DND-41 (cell line): Measurements from ENCODE around the gene SLC26A6.

Experiments
- CTCF ChIP-seq: IDR thresholded peaks from 2 replicates; pipeline ENCODE4 v1.5.1; 2012; ENCODE audit warnings: borderline replicate concordance, low read length, moderate library complexity, mild to moderate bottlenecking; ENCODE audit not compliant: poor library complexity, severe bottlenecking; ENCODE audit errors: extremely low read depth
- EZH2 ChIP-seq: IDR thresholded peaks from 3 replicates; pipeline ENCODE4 v1.6.1; 2012; ENCODE audit warnings: borderline replicate concordance, low read depth, mild to moderate bottlenecking, moderate library complexity, low read length, inconsistent platforms; ENCODE audit not compliant: severe bottlenecking

DNA sequence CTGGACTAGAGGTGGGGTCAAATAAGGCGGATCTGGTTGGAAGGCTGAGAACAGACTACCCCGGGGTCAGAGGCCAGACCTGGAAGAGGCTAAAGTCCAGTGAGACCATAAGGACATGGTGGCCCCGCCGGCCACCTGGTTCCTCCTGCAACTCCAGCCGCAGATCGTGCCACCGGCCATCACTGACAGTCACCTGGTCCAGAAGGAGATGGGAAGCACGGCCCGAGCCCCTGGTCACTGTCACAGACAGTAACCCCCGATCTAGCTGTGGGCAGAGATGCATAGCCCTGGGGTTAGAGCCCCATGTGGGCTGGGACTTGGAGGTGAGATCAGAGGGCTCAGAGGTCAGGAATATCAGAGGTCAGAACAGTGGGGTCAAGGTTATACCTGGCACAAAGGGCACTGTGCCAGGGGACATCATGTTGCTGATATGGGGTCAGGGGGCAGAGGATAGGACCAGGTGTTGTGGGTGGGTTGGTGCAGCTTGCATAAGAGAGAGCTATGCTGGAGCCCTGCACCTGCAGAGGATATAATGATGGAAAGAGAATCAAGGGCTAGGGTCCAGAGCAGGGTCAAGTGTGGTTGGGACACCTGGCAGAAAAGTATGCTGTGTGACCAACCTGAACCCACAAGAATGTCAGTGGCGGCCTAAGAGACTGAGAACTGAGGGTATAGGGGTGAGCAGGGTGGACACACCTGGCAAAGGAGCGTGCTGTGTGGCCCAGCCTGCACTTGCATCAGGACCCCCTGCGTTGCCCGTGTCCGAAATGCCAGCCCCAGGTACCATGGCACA is 17.9 kb upstream of the SLC26A6 start:
- TF ChIP-seq CTCF: no peak
- no peak for TF ChIP-seq EZH2
